ENCODE data around the gene MED13L. TPM values are rescaled to one million over a fixed set of nuclear protein-coding genes. Genes with fewer than 3 reads are reported as not detected.
A peak's percentile ranks its signal among the peaks of the same experiment; 100 is the strongest.

MED13L gene
- total and polyA plus RNA-seq, 9 donors, result 31.0 to 82.7 (median 44.9) TPM

- Histone ChIP-seq H3K4me1 (ENCODE audit: control insufficient read depth, insufficient read depth, low read length) (peaks cover 32% of the 10 kb centered on the region), H3K27me3 (ENCODE audit: control insufficient read depth, insufficient read depth, low read length) (no peaks in the 10 kb centered on the region), H3K4me3 (ENCODE audit: low read length) (no peak overlapping the region), H3K9me3 (replicated peaks; ENCODE audit: control insufficient read depth, low read depth, low read length) (no peaks in the 10 kb centered on the region), H3K27ac (ENCODE audit: low read length) (peak overlapping the region; percentile 83), H3K36me3 (ENCODE audit: control insufficient read depth, insufficient read depth, low read length) (no peaks in the 10 kb centered on the region)
- peak; percentile 86 for DNase-seq
- 7% methylated on average over 3 of the region's 14 CpGs for WGBS (ENCODE audit: insufficient coverage)
Measured at GRCh38 chr12:116319233-116319897, 41.9 kb upstream of the MED13L start.

- peak; percentile 87 for DNase-seq
- peaks cover 32% of the 10 kb centered on the region for H3K4me1 ChIP-seq (ENCODE audit: control insufficient read depth, insufficient read depth, low read length)
- no peak overlapping the region for H3K4me3 ChIP-seq (ENCODE audit: low read length)
- H3K9me3 ChIP-seq (replicated peaks; ENCODE audit: control insufficient read depth, low read depth, low read length), result no peaks in the 10 kb centered on the region
- H3K27ac ChIP-seq (ENCODE audit: low read length), result peak overlapping the region; percentile 83
- WGBS (ENCODE audit: insufficient coverage), result 67% methylated on average over 7 of the region's 21 CpGs
- no peaks in the 10 kb centered on the region for H3K36me3 ChIP-seq (ENCODE audit: control insufficient read depth, insufficient read depth, low read length)
- no peaks in the 10 kb centered on the region for H3K27me3 ChIP-seq (ENCODE audit: control insufficient read depth, insufficient read depth, low read length)
Measured at GRCh38 chr12:116318576-116319232, 41.2 kb upstream of the MED13L start.

GRCh38 chr12:116317986-116318575, 40.6 kb upstream of the MED13L start:
- Histone ChIP-seq H3K27ac (ENCODE audit: low read length) (peak overlapping the region; percentile 67), H3K27me3 (ENCODE audit: control insufficient read depth, insufficient read depth, low read length) (no peaks in the 10 kb centered on the region), H3K4me1 (ENCODE audit: control insufficient read depth, insufficient read depth, low read length) (peaks cover 32% of the 10 kb centered on the region), H3K4me3 (ENCODE audit: low read length) (no peak overlapping the region), H3K9me3 (replicated peaks; ENCODE audit: control insufficient read depth, low read depth, low read length) (no peaks in the 10 kb centered on the region), H3K36me3 (ENCODE audit: control insufficient read depth, insufficient read depth, low read length) (no peaks in the 10 kb centered on the region)
- DNase-seq, result peak; percentile 23
- WGBS (ENCODE audit: insufficient coverage), result 76% methylated on average over 22 of the region's 23 CpGs

- no peaks in the 10 kb centered on the region for H3K9me3 ChIP-seq (replicated peaks; ENCODE audit: control insufficient read depth, low read depth, low read length)
- 100% methylated on average over 2 of the region's 4 CpGs for WGBS (ENCODE audit: insufficient coverage)
- no peak overlapping the region for H3K4me3 ChIP-seq (ENCODE audit: low read length)
- no peaks in the 10 kb centered on the region for H3K27me3 ChIP-seq (ENCODE audit: control insufficient read depth, insufficient read depth, low read length)
- no peak overlapping the region for H3K27ac ChIP-seq (ENCODE audit: low read length)
- DNase-seq, result no peak
- no peaks in the 10 kb centered on the region for H3K36me3 ChIP-seq (ENCODE audit: control insufficient read depth, insufficient read depth, low read length)
- H3K4me1 ChIP-seq (ENCODE audit: control insufficient read depth, insufficient read depth, low read length), result peaks cover 32% of the 10 kb centered on the region
Measured at GRCh38 chr12:116317139-116317538, 39.6 kb upstream of the MED13L start.

- Histone ChIP-seq H3K36me3 (ENCODE audit: control insufficient read depth, insufficient read depth, low read length) (no peaks in the 10 kb centered on the region), H3K4me1 (ENCODE audit: control insufficient read depth, insufficient read depth, low read length) (peaks cover 16% of the 10 kb centered on the region), H3K4me3 (ENCODE audit: low read length) (no peak overlapping the region), H3K27ac (ENCODE audit: low read length) (no peak overlapping the region), H3K27me3 (ENCODE audit: control insufficient read depth, insufficient read depth, low read length) (no peaks in the 10 kb centered on the region), H3K9me3 (replicated peaks; ENCODE audit: control insufficient read depth, low read depth, low read length) (peaks cover 7% of the 10 kb centered on the region)
- no peak for DNase-seq
- 59% methylated on average over 3 of the region's 7 CpGs for WGBS (ENCODE audit: insufficient coverage)
Measured at GRCh38 chr12:116314477-116314876, 37.0 kb upstream of the MED13L start.

GRCh38 chr12:116313194-116313927, 35.9 kb upstream of the MED13L start:
- peaks cover 8% of the 10 kb centered on the region for H3K9me3 ChIP-seq (replicated peaks; ENCODE audit: control insufficient read depth, low read depth, low read length)
- H3K27ac ChIP-seq (ENCODE audit: low read length), result no peak overlapping the region
- H3K36me3 ChIP-seq (ENCODE audit: control insufficient read depth, insufficient read depth, low read length), result no peaks in the 10 kb centered on the region
- 55% methylated on average over 3 of the region's 19 CpGs for WGBS (ENCODE audit: insufficient coverage)
- no peak overlapping the region for H3K4me3 ChIP-seq (ENCODE audit: low read length)
- no peaks in the 10 kb centered on the region for H3K27me3 ChIP-seq (ENCODE audit: control insufficient read depth, insufficient read depth, low read length)
- peaks cover 7% of the 10 kb centered on the region for H3K4me1 ChIP-seq (ENCODE audit: control insufficient read depth, insufficient read depth, low read length)
- no peak for DNase-seq

DNA sequence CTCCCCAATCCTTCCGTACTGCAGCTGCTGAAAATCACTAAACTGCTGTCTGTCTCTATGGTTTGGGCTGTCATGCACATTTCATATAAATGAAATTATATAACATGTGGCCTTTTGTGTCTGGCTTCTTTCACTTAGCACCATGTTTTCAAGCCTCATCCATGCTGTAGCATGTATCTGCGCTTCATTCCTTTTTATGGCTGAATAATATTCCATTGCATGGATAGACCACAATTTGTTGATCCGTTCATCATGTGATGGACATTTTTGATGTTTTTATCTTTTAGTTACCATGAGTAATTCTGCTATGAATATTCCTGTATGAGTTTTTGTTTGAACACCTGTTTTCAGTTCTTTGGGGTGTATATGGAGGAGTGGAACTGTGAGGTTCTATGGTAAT, 32.6 kb upstream of the MED13L start:
- no peaks in the 10 kb centered on the region for H3K27me3 ChIP-seq (ENCODE audit: control insufficient read depth, insufficient read depth, low read length)
- no peak overlapping the region for H3K4me3 ChIP-seq (ENCODE audit: low read length)
- no peak overlapping the region for H3K27ac ChIP-seq (ENCODE audit: low read length)
- peaks cover 2% of the 10 kb centered on the region for H3K4me1 ChIP-seq (ENCODE audit: control insufficient read depth, insufficient read depth, low read length)
- no CpG with 5 or more reads among the region's 3 CpGs for WGBS (ENCODE audit: insufficient coverage)
- DNase-seq, result no peak
- H3K36me3 ChIP-seq (ENCODE audit: control insufficient read depth, insufficient read depth, low read length), result no peaks in the 10 kb centered on the region
- peaks cover 8% of the 10 kb centered on the region for H3K9me3 ChIP-seq (replicated peaks; ENCODE audit: control insufficient read depth, low read depth, low read length)

DNA sequence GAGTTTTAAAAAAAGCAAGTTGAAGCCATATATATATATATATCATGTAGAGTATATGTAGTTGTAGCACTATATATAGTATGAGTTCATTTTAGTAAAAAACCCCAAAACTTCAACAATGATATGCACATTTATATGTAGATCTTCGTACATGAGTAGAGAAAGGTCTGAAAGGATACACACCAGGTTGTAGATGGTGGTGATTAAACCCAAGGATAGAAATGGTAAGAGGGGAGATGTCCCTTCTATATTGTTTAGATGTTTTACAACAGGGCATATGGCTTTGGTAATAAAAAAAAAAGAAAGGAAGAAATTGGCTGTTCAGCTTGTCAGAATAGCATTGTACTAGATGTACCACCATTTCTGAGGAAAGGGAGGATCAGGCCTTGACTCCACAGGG, 31.9 kb upstream of the MED13L start:
- WGBS (ENCODE audit: insufficient coverage), result no CpG with 5 or more reads among the region's 1 CpG
- Histone ChIP-seq H3K27ac (ENCODE audit: low read length) (no peak overlapping the region), H3K36me3 (ENCODE audit: control insufficient read depth, insufficient read depth, low read length) (no peaks in the 10 kb centered on the region), H3K4me3 (ENCODE audit: low read length) (no peak overlapping the region), H3K27me3 (ENCODE audit: control insufficient read depth, insufficient read depth, low read length) (no peaks in the 10 kb centered on the region), H3K9me3 (replicated peaks; ENCODE audit: control insufficient read depth, low read depth, low read length) (peaks cover 8% of the 10 kb centered on the region), H3K4me1 (ENCODE audit: control insufficient read depth, insufficient read depth, low read length) (peaks cover 2% of the 10 kb centered on the region)
- DNase-seq, result no peak

DNA sequence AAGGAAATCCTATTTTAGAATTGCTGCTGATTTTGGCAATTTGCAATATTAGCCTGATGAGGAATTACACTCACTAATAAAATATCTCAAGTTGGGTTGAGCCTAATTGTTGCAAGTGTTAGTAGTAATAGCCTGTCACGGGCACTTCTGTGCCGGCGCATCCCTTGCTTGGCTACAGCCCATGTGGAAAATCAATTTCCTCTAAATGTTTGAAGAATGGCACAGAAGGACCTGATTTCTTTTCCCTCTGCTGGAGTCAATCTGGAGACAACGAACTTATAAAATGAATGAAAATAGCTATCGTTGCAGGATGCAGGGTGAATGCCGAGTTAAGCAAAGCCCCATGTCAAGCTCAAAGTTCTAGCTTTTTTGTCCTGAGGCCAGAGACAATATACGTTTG, 31.2 kb upstream of the MED13L start:
- Histone ChIP-seq H3K9me3 (replicated peaks; ENCODE audit: control insufficient read depth, low read depth, low read length) (peaks cover 8% of the 10 kb centered on the region), H3K36me3 (ENCODE audit: control insufficient read depth, insufficient read depth, low read length) (no peaks in the 10 kb centered on the region), H3K27me3 (ENCODE audit: control insufficient read depth, insufficient read depth, low read length) (no peaks in the 10 kb centered on the region), H3K4me1 (ENCODE audit: control insufficient read depth, insufficient read depth, low read length) (peaks cover 5% of the 10 kb centered on the region), H3K4me3 (ENCODE audit: low read length) (no peak overlapping the region), H3K27ac (ENCODE audit: low read length) (peak overlapping the region; percentile 10)
- WGBS (ENCODE audit: insufficient coverage), result 47% methylated on average over 6 of the region's 7 CpGs
- peak; percentile 85 for DNase-seq

GRCh38 chr12:116306968-116307367, 29.5 kb upstream of the MED13L start:
- no peak for DNase-seq
- H3K36me3 ChIP-seq (ENCODE audit: control insufficient read depth, insufficient read depth, low read length), result no peaks in the 10 kb centered on the region
- peaks cover 8% of the 10 kb centered on the region for H3K9me3 ChIP-seq (replicated peaks; ENCODE audit: control insufficient read depth, low read depth, low read length)
- H3K27ac ChIP-seq (ENCODE audit: low read length), result no peak overlapping the region
- peaks cover 8% of the 10 kb centered on the region for H3K4me1 ChIP-seq (ENCODE audit: control insufficient read depth, insufficient read depth, low read length)
- no CpG with 5 or more reads among the region's 3 CpGs for WGBS (ENCODE audit: insufficient coverage)
- no peaks in the 10 kb centered on the region for H3K27me3 ChIP-seq (ENCODE audit: control insufficient read depth, insufficient read depth, low read length)
- H3K4me3 ChIP-seq (ENCODE audit: low read length), result no peak overlapping the region

Measured in muscle of leg (tissue), 11 donors.